Mononuclear cell (primary cell): ENCODE measurements around the gene ESRRB. TPM values are rescaled to one million over a fixed set of nuclear protein-coding genes. Genes with fewer than 3 reads are reported as not detected.

Experiments used
- H3K27me3 ChIP-seq: 2 replicates; pipeline ENCODE4 v1.6.0; 2011; ENCODE audit warnings: low read length, control low read depth; ENCODE audit not compliant: insufficient read depth
- H3K4me1 ChIP-seq: 2 replicates; pipeline ENCODE4 v1.5.1; 2011; ENCODE audit warnings: mild to moderate bottlenecking, low read length, control low read depth; ENCODE audit not compliant: insufficient read depth
- H3K4me3 ChIP-seq: 2 replicates; pipeline ENCODE4 v1.5.1; 2011; ENCODE audit warnings: mild to moderate bottlenecking, low read length, moderate library complexity
- H3K9me3 ChIP-seq: 2 replicates; pipeline ENCODE4 v1.5.1; 2011; ENCODE audit warnings: low read depth, mild to moderate bottlenecking, control low read depth, low read length
- total RNA-seq: library from RNA; depleted of rRNA; stranded (reverse); fragments of >200 nt; gene quantifications from one replicate; pipeline ENCODE4 v1.2.3, GENCODE V29; 2012

ESRRB gene
- 0.10 TPM for total RNA-seq

GRCh38 chr14:76375947-76376404, at the start of gene ESRRB:
Gene ESRRB, plus strand, starts transcription at chr14:76376137. Its CDS starts 265 bp downstream, at chr14:76376402.
- H3K4me1 ChIP-seq: no peaks in the 10 kb centered on the region
- H3K9me3 ChIP-seq: no peaks in the 10 kb centered on the region
- peaks cover 56% of the 10 kb centered on the region for H3K27me3 ChIP-seq
- H3K4me3 ChIP-seq: no peak within 1 kb of the TSS

- no peak overlapping the region for H3K4me3 ChIP-seq
- H3K27me3 ChIP-seq: peaks cover 30% of the 10 kb centered on the region
- H3K4me1 ChIP-seq: no peaks in the 10 kb centered on the region
- no peaks in the 10 kb centered on the region for H3K9me3 ChIP-seq
These were observed 48.8 kb upstream of the ESRRB start for GRCh38 chr14:76326918-76327689.

GRCh38 chr14:76328457-76329137, 47.3 kb upstream of the ESRRB start:
- no peaks in the 10 kb centered on the region for H3K4me1 ChIP-seq
- no peaks in the 10 kb centered on the region for H3K9me3 ChIP-seq
- H3K27me3 ChIP-seq: peaks cover 30% of the 10 kb centered on the region
- H3K4me3 ChIP-seq: no peak overlapping the region

- Histone ChIP-seq H3K9me3 (no peaks in the 10 kb centered on the region), H3K4me1 (no peaks in the 10 kb centered on the region), H3K27me3 (peaks cover 30% of the 10 kb centered on the region), H3K4me3 (no peak overlapping the region)
These were observed 46.6 kb upstream of the ESRRB start for GRCh38 chr14:76329154-76329928.

GRCh38 chr14:76329951-76330350, 46.0 kb upstream of the ESRRB start:
- peaks cover 30% of the 10 kb centered on the region for H3K27me3 ChIP-seq

GRCh38 chr14:76330411-76331327, 45.3 kb upstream of the ESRRB start:
- Histone ChIP-seq H3K9me3 (no peaks in the 10 kb centered on the region), H3K27me3 (peaks cover 30% of the 10 kb centered on the region), H3K4me1 (no peaks in the 10 kb centered on the region), H3K4me3 (no peak overlapping the region)

More at GRCh38 chr14:76329951-76330350, 46.0 kb upstream of the ESRRB start:
- Histone ChIP-seq H3K9me3 (no peaks in the 10 kb centered on the region), H3K4me1 (no peaks in the 10 kb centered on the region), H3K4me3 (no peak overlapping the region)

GRCh38 chr14:76331328-76332011, 44.5 kb upstream of the ESRRB start:
- H3K4me1 ChIP-seq: no peaks in the 10 kb centered on the region
- no peak overlapping the region for H3K4me3 ChIP-seq
- H3K9me3 ChIP-seq: no peaks in the 10 kb centered on the region
- H3K27me3 ChIP-seq: peaks cover 30% of the 10 kb centered on the region

GRCh38 chr14:76333664-76334063, 42.3 kb upstream of the ESRRB start:
- H3K4me1 ChIP-seq: no peaks in the 10 kb centered on the region

GRCh38 chr14:76334316-76334715, 41.6 kb upstream of the ESRRB start:
- Histone ChIP-seq H3K9me3 (no peaks in the 10 kb centered on the region), H3K4me3 (no peak overlapping the region), H3K4me1 (no peaks in the 10 kb centered on the region), H3K27me3 (peaks cover 22% of the 10 kb centered on the region)

More at GRCh38 chr14:76333664-76334063, 42.3 kb upstream of the ESRRB start:
- no peak overlapping the region for H3K4me3 ChIP-seq
- H3K9me3 ChIP-seq: no peaks in the 10 kb centered on the region
- H3K27me3 ChIP-seq: peaks cover 28% of the 10 kb centered on the region

GRCh38 chr14:76336876-76337275, 39.1 kb upstream of the ESRRB start:
- Histone ChIP-seq H3K27me3 (peaks cover 2% of the 10 kb centered on the region), H3K9me3 (no peaks in the 10 kb centered on the region), H3K4me1 (no peaks in the 10 kb centered on the region), H3K4me3 (no peak overlapping the region)

- H3K27me3 ChIP-seq: no peaks in the 10 kb centered on the region
- H3K4me3 ChIP-seq: no peak overlapping the region
- no peaks in the 10 kb centered on the region for H3K9me3 ChIP-seq
- no peaks in the 10 kb centered on the region for H3K4me1 ChIP-seq
These were observed 38.0 kb upstream of the ESRRB start for GRCh38 chr14:76337635-76338545.

GRCh38 chr14:76339728-76340615, 36.0 kb upstream of the ESRRB start:
- Histone ChIP-seq H3K9me3 (no peaks in the 10 kb centered on the region), H3K4me3 (no peak overlapping the region), H3K4me1 (no peaks in the 10 kb centered on the region), H3K27me3 (no peaks in the 10 kb centered on the region)
